GM23248 (cell line): ENCODE data around the gene KIZ. TPM values are rescaled to one million over a fixed set of nuclear protein-coding genes. Genes with fewer than 3 reads are reported as not detected.

Experiments used
- DNase-seq: peaks from one replicate; pipeline ENCODE4 v3.0.0-alpha.2; 2015
- H2AFZ ChIP-seq: fragments of 200-600 bp; sonication (generic); 2 replicates; pipeline ENCODE4 v1.6.1; 2016; ENCODE audit warnings: antibody characterized with exemption
- H3F3A ChIP-seq: fragments of 200-600 bp; sonication (generic); 2 replicates; pipeline ENCODE4 v1.6.1; 2016; ENCODE audit warnings: mild to moderate bottlenecking, antibody characterized with exemption, mixed run types; ENCODE audit not compliant: insufficient read depth
- H3K27ac ChIP-seq: fragments of 200-600 bp; sonication (generic); 2 replicates; pipeline ENCODE4 v1.5.1; 2016; ENCODE audit warnings: mild to moderate bottlenecking
- H3K27me3 ChIP-seq: fragments of 200-600 bp; sonication (generic); replicated peaks from 2 replicates; pipeline ENCODE4 v1.6.1; 2016; ENCODE audit warnings: mild to moderate bottlenecking; ENCODE audit not compliant: insufficient read depth
- H3K36me3 ChIP-seq: fragments of 200-600 bp; sonication (generic); 2 replicates; pipeline ENCODE4 v1.6.1; 2016; ENCODE audit warnings: low read depth, mild to moderate bottlenecking
- H3K4me1 ChIP-seq: fragments of 200-600 bp; sonication (generic); 2 replicates; pipeline ENCODE4 v1.6.1; 2016; ENCODE audit warnings: mild to moderate bottlenecking; ENCODE audit not compliant: insufficient read depth
- H3K4me2 ChIP-seq: fragments of 200-600 bp; sonication (generic); one replicate; pipeline ENCODE4 v1.6.1; 2016; ENCODE audit warnings: mild to moderate bottlenecking; ENCODE audit not compliant: unreplicated experiment
- H3K4me3 ChIP-seq: fragments of 200-600 bp; sonication (generic); 2 replicates; pipeline ENCODE4 v1.5.1; 2016; ENCODE audit warnings: mild to moderate bottlenecking
- H3K79me2 ChIP-seq: fragments of 200-600 bp; sonication (generic); 2 replicates; pipeline ENCODE4 v1.6.1; 2016; ENCODE audit warnings: mild to moderate bottlenecking; ENCODE audit not compliant: insufficient read depth
- H3K9ac ChIP-seq: fragments of 200-600 bp; sonication (generic); 2 replicates; pipeline ENCODE4 v1.6.1; 2016; ENCODE audit warnings: mild to moderate bottlenecking
- H3K9me2 ChIP-seq: fragments of 200-600 bp; sonication (generic); 2 replicates; pipeline ENCODE4 v1.6.1; 2016; ENCODE audit warnings: mixed run types, mild to moderate bottlenecking, moderate library complexity; ENCODE audit not compliant: insufficient read depth
- H3K9me3 ChIP-seq: fragments of 200-600 bp; sonication (generic); one replicate; pipeline ENCODE4 v1.6.1; 2017; ENCODE audit warnings: low read depth
- H4K20me1 ChIP-seq: fragments of 200-600 bp; sonication (generic); 2 replicates; pipeline ENCODE4 v1.6.0; 2016; ENCODE audit not compliant: insufficient read depth
- EZH2 ChIP-seq: fragments of 200-600 bp; sonication (generic); IDR thresholded peaks from 2 replicates; pipeline ENCODE4 v1.6.1; 2018; ENCODE audit warnings: antibody characterized with exemption, mild to moderate bottlenecking; ENCODE audit not compliant: insufficient read depth, poor library complexity, severe bottlenecking
- EZH2phosphoT487 ChIP-seq: fragments of 200-600 bp; sonication (generic); IDR thresholded peaks from 2 replicates; pipeline ENCODE4 v1.6.1; 2018; ENCODE audit warnings: antibody characterized with exemption, moderate library complexity, mild to moderate bottlenecking, low read depth; ENCODE audit not compliant: insufficient read depth
- WGBS, 2 experiments: methylation state at CpG; one replicate each; pipeline ENCODE4 v1.1.6; 2015 to 2017; ENCODE audit warnings: low lambda C conversion rate in 2 of 2, low coverage in 1 of 2; ENCODE audit errors: missing lambda C conversion rate in 2 of 2; 5-methylcytosine and 5-hydroxymethylcytosine counted together
- in situ Hi-C: fragments of 300-500 bp; cut with MboI; formaldehyde crosslinking; loops from 2 replicates; pipeline ENCODE4 v1.15.0; 2020
- polyA plus RNA-seq: library from polyadenylated mRNA; unstranded; fragments of >200 nt; fragmentation: Nextera tagmentation; extraction: Ambion mirVana; gene quantifications from 2 replicates; pipeline ENCODE4 v1.2.1, GENCODE V29; 2016
- total RNA-seq: library from RNA; depleted of rRNA; stranded (reverse); fragments of >200 nt; shearing (Covaris generic); gene quantifications from 2 replicates; pipeline ENCODE4 v1.2.3, GENCODE V29; 2014

Gene KIZ
- total and polyA plus RNA-seq, 2 experiments from 2014 or later = 15.4 to 24.5 TPM

- no peaks in the 10 kb centered on the region for H3K27me3 ChIP-seq
- TF ChIP-seq EZH2 (no peak), EZH2phosphoT487 (no peak)
- no peaks in the 10 kb centered on the region for H3K36me3 ChIP-seq
- H2AFZ ChIP-seq = no peak overlapping the region
- H3K4me2 ChIP-seq = no peak overlapping the region
- H3K4me3 ChIP-seq = no peak overlapping the region
- no peak for DNase-seq
- H3K9me2 ChIP-seq = no peaks in the 10 kb centered on the region
- H3K9ac ChIP-seq = no peak overlapping the region
- WGBS, 2 experiments = 65 to 70% methylated on average over 4 of the region's 4 CpGs
- no peaks in the 10 kb centered on the region for H3K9me3 ChIP-seq
- in situ Hi-C loops = loop anchor here (10.0 to 25.0 kb wide), 2 partner anchors 274 to 368 kb away; no protein-coding TSS in a partner anchor
- H3K79me2 ChIP-seq = no peaks in the 10 kb centered on the region
- H4K20me1 ChIP-seq = no peaks in the 10 kb centered on the region
- H3K27ac ChIP-seq = no peak overlapping the region
- no peaks in the 10 kb centered on the region for H3F3A ChIP-seq
- H3K4me1 ChIP-seq = peaks cover 8% of the 10 kb centered on the region; the same call in 1 of the 2 replicates
These were observed 104.8 kb downstream of the KIZ start for GRCh38 chr20:21230686-21231085.

GRCh38 chr20:21232546-21233280 is 106.8 kb downstream of the KIZ start:
- H3K4me1 ChIP-seq = peaks cover 8% of the 10 kb centered on the region; the same call in 1 of the 2 replicates
- no peaks in the 10 kb centered on the region for H3K36me3 ChIP-seq
- H4K20me1 ChIP-seq = no peaks in the 10 kb centered on the region
- TF ChIP-seq EZH2phosphoT487 = no peak
- no peak for TF ChIP-seq EZH2
- H3K9ac ChIP-seq = no peak overlapping the region
- no peak overlapping the region for H3K27ac ChIP-seq
- no peak overlapping the region for H3K4me3 ChIP-seq
- no peak for DNase-seq
- WGBS, 2 experiments = 88 to 91% methylated on average over 10 of the region's 10 CpGs
- no peak overlapping the region for H2AFZ ChIP-seq
- H3F3A ChIP-seq = no peaks in the 10 kb centered on the region
- no peak overlapping the region for H3K4me2 ChIP-seq
- H3K79me2 ChIP-seq = no peaks in the 10 kb centered on the region
- no peaks in the 10 kb centered on the region for H3K27me3 ChIP-seq
- H3K9me3 ChIP-seq = no peaks in the 10 kb centered on the region
- in situ Hi-C loops = loop anchor here (10.0 to 25.0 kb wide), 2 partner anchors 272 to 370 kb away; no protein-coding TSS in a partner anchor
- H3K9me2 ChIP-seq = no peaks in the 10 kb centered on the region

- no peak overlapping the region for H3K9ac ChIP-seq
- H3K27me3 ChIP-seq = no peaks in the 10 kb centered on the region
- no peak overlapping the region for H3K27ac ChIP-seq
- H2AFZ ChIP-seq = no peak overlapping the region
- 91 to 92% methylated on average over 5 of the region's 5 CpGs for WGBS, 2 experiments
- 0 out of 2 replicates have a peak, but pooled peaks cover 3% of the 10 kb centered on the region for H3K4me1 ChIP-seq
- H3K9me3 ChIP-seq = no peaks in the 10 kb centered on the region
- H3K9me2 ChIP-seq = no peaks in the 10 kb centered on the region
- DNase-seq = no peak
- H3K4me3 ChIP-seq = no peak overlapping the region
- H3K79me2 ChIP-seq = no peaks in the 10 kb centered on the region
- no peaks in the 10 kb centered on the region for H3K36me3 ChIP-seq
- no peak overlapping the region for H3K4me2 ChIP-seq
- H3F3A ChIP-seq = no peaks in the 10 kb centered on the region
- no peaks in the 10 kb centered on the region for H4K20me1 ChIP-seq
- in situ Hi-C loops = loop anchor here (10.0 to 25.0 kb wide), 2 partner anchors 270 to 372 kb away; no protein-coding TSS in a partner anchor
- TF ChIP-seq EZH2 = no peak
- no peak for TF ChIP-seq EZH2phosphoT487
These were observed 108.4 kb downstream of the KIZ start for GRCh38 chr20:21234324-21234723.

GRCh38 chr20:21234806-21235483 is 109.1 kb downstream of the KIZ start:
- H3F3A ChIP-seq = no peaks in the 10 kb centered on the region
- H3K79me2 ChIP-seq = no peaks in the 10 kb centered on the region
- no peak overlapping the region for H2AFZ ChIP-seq
- WGBS, 2 experiments = 84% methylated on average over 11 of the region's 11 CpGs
- H3K4me3 ChIP-seq = no peak overlapping the region
- DNase-seq = no peak
- H3K9me2 ChIP-seq = no peaks in the 10 kb centered on the region
- H3K4me1 ChIP-seq = no peaks in the 10 kb centered on the region
- no peaks in the 10 kb centered on the region for H4K20me1 ChIP-seq
- H3K4me2 ChIP-seq = no peak overlapping the region
- no peak for TF ChIP-seq EZH2phosphoT487
- no peak for TF ChIP-seq EZH2
- in situ Hi-C loops = loop anchor here (10.0 to 25.0 kb wide), 2 partner anchors 270 to 373 kb away; no protein-coding TSS in a partner anchor
- H3K9me3 ChIP-seq = no peaks in the 10 kb centered on the region
- no peaks in the 10 kb centered on the region for H3K36me3 ChIP-seq
- no peak overlapping the region for H3K9ac ChIP-seq
- H3K27me3 ChIP-seq = no peaks in the 10 kb centered on the region
- H3K27ac ChIP-seq = no peak overlapping the region
